Ovary (tissue), 3 donors: ENCODE measurements around the gene ERBB2.

Source experiments
- CTCF ChIP-seq, 3 donors: fragments of 450-650 bp in 2 of 3; fragments of 200-600 bp in 1 of 3; IDR thresholded peaks; one replicate each; pipeline versions ENCODE4 v1.5.1 to v1.8.0; 2016 to 2022; ENCODE audit warnings: antibody characterized with exemption in 3 of 3, mild to moderate bottlenecking in 1 of 3
- POLR2A ChIP-seq: fragments of 450-650 bp; IDR thresholded peaks from one replicate; pipeline ENCODE4 v1.6.1; 2017; ENCODE audit warnings: antibody characterized with exemption, mild to moderate bottlenecking, moderate library complexity
- donor health status: DM: no; HTN: no; CAD: no.

- no peak for TF ChIP-seq POLR2A
- no peak for TF ChIP-seq CTCF (IDR thresholded peaks at IDR 0.05)
Observed at GRCh38 chr17:39751637-39752036, 51.8 kb downstream of the ERBB2 start.
